HG03095 (cell line): ENCODE measurements around the gene NPAS3.

Experiments
- ATAC-seq: cut with Tn5 transposase; IDR thresholded peaks from one replicate; pipeline ENCODE4 v1.9.1; 2021; ENCODE audit warnings: moderate library complexity; ENCODE audit not compliant: unreplicated experiment

NPAS3 gene

DNA sequence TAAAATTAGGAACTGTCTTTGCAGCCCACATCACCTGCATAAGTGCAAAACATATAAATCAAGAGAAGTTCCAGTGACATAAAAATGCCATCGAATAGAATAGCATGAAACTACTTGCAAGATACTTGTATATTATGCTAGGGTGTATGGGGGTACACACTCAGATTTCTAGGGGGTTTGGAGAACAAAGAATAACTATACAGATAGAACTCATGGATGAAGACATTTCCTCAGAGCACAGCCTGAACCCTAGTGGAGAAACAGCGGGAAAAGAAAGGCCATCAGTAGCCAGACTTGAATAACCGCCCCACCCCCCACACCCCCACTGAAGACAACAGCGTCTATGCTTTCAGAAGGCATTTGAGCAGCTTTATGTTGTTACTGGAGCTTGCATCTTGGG, 425.8 kb downstream of the NPAS3 start:
- ATAC-seq, result no peak

DNA sequence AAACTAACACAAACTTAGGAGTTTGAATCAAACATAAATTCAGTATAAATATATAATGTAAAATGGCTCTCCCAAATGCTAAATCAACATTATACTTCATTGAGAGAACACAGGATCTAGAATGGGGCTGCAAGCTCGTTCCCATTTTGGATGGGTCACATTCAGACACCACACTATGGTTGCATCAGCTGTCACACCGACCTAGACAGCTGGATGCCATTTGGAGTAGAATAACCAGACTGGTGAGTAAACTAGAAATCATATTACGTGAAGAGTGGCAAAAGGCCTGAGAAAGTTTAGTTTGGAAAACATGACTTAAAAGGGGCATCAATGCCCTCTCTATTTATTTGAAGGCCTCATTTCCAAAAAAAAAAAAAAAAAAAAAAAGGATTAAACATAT, 430.4 kb downstream of the NPAS3 start:
- no peak for ATAC-seq

DNA sequence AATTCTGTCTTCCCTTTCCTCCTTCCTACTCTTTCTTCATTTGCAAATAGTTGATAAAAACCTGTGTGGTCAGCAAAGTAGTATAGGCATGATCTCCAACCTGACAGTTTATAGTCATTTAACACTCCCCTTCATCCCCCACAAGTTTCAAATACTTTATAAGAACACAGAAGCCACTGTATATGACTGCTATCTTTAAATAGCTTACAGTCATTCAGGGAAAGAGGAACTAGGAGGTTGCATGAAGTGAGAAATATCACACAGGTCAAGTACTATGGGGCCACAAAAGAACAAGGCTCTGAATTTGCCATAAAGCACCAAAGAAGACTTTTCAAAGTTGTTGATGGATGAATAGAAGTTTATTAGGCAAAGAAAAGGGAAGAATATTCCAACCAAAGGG, 431.3 kb downstream of the NPAS3 start:
- peak; percentile 82 for ATAC-seq

DNA sequence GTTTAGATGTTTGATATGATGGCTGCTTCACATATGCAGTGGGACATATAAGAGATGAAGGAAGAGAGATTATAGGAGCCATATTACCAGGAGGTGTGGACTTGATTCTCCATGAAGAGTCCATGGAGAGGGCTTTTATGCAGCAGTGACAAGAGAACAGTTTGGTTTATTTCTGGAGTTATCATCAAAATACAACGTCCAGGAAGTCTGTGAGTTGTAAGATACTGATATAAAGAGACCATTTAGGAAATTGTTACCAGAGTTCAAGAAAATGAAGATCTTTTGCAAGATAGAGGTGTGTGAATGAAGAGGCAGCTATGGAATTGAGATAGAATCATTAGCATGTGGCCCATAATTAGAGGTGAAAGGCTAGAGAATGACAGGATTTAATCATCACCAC, 431.7 kb downstream of the NPAS3 start:
- ATAC-seq, result no peak

DNA sequence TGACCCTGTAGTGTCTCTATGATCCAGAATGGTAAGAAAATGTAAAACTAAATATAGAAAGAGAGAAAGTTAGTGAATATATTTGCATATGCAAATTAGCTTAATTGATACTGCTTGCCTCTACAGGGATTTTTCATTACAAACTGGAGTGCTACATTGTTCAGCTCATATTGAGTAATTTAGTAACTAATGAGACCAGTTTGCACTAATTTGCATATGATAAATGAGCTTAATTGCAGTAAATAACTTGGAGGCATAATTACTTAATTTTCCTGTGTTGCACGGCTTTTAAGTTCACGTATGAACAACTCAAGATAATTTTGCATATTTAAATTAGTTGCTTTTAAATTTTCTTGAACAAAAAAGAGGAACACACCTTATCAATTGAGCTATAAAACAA, 436.5 kb downstream of the NPAS3 start:
- no peak for ATAC-seq

DNA sequence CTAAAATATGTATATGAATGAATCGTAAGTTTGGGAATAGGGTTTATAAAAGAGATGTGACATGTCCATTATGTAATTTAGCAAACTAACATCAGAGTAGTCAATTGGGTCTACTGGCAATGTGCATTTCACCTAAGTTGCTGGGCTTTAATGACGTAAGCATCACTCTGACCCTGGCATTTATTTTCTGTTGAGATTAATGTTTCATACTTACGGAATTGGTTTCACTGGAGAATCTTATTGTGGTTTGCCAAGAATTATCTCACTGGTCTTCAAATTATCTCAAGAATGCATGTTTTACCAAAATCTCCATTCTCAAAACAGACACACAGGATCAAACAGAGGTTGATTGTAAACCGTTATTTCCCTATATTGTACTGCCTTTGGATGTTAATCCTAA, 437.1 kb downstream of the NPAS3 start:
- no peak for ATAC-seq

DNA sequence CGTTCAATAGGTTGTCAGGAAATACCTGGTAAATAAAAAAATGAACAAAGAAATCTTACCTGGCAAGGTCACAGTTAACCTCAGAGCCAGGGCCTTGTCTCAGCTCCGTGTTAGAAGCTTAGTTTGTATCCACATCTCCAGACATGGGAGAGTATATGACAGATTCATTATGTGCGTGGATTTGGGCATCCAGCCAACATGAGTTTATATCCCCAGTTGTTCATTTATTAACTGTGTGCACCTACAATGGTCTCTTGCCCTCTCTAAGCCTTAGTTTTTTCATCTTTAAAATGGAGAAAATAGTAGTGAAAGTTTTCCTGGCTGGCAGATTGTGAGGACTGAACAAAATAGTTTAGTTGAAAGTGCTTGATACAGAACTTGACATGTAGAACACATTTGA, 437.8 kb downstream of the NPAS3 start:
- ATAC-seq, result no peak

DNA sequence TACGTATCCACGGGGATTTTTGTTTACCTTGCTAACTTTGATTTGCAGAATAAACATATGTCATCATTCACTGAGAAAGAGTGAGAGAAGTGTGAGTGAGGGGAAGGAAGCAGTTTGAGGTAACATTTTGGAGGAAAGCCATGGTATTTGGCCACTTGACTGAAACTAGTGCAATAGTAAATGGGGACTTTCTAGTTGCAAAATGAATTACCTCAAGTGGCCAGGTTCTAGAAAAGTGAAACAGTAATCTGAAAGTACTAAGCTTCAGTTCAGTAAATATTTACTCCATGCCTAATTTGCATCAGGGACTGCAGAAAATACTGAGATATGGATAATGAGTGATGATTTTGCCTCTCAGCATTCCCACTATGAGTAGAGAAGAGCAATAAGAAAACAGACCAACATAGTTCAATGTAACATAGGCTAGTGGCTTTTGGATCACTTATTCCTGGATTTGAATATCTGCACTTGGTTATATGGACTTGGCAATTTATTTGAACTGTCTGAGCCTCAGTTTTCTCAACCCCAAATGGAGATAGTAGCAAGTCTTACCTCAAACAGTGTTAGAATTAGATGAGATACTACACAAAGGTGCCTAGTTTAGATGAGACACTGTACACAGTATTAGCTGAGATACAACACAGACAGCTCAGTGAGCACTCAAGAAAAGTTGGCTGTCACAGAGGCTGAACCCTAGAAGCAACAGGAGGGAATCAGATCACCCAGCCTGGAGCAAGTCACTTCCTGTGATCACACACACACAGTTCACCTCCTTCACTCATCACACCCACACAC, 439.1 kb downstream of the NPAS3 start:
- no peak for ATAC-seq

DNA sequence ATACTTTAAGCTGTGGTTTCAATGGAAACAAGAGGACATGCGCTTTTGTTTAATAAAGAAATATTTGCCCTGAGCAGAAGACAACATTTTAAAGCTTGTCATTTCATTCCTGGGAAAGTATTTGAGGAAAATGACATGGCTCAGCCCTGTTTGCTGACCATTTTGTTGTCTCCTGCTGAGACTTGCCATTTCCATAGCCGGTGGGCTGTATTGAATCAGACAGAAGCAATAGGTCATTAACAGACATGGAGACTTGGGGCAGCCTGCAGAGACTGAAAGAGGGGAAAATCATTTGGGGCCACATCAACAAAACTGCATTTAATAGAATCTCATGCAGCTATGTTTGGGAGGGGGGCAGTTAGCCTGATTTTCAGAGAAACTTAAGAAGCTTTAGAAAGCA, 443.0 kb downstream of the NPAS3 start:
- ATAC-seq, result no peak

DNA sequence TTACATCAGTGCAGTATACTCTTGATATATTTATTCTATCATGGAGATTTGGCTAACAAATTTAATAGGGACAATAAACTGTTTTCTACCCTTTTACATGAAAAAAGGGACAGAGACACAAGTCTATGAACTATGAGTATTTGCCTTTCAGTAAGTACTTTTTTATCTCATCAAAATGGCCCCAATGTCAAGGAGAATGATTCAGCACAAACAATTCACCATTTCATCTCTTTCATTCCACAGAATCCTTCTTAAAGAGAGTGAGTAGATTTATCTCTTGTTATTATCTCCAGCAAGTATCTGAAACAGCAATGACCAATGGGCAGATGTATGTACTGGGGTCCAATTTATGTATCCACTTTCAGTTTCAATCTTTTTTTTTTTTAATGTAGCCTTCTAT, 447.5 kb downstream of the NPAS3 start:
- ATAC-seq, result no peak

DNA sequence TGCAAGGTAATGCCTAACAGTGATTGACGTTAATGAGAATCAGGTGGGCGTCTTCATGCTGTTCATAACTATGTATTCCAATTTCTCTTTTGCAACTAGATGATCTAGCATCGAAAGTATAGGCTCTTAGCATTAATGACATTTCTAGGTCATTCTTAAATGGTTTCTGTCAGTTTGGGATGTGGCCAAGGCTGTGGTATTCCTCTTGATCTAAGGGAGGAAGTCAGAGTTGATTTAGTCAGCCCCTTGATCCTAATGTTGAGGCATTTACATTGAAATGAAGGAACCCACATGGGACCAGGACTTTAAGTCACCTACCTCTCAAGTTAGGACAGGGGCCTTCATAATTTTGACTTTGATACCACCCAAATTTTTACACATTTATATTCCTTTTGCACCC, 448.1 kb downstream of the NPAS3 start:
- ATAC-seq, result no peak

DNA sequence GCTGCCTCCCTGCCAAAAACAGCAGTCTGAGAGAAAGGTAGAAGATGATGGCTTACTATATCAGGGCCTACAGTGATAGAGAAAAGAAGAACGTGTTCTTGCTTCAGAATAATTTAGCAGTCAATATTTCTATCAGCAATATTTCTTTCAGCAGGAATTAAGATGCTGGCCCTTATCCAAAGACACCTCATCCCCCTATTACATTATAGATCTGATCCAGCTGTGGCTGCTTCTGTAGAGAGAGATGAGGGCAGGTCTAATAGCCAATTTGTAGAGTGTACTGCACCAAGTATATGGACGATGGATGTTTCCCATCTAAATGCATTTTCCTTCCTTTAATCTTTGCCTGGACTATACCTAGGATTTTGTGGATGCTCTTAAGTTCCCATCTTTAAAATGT, 451.7 kb downstream of the NPAS3 start:
- ATAC-seq, result no peak

DNA sequence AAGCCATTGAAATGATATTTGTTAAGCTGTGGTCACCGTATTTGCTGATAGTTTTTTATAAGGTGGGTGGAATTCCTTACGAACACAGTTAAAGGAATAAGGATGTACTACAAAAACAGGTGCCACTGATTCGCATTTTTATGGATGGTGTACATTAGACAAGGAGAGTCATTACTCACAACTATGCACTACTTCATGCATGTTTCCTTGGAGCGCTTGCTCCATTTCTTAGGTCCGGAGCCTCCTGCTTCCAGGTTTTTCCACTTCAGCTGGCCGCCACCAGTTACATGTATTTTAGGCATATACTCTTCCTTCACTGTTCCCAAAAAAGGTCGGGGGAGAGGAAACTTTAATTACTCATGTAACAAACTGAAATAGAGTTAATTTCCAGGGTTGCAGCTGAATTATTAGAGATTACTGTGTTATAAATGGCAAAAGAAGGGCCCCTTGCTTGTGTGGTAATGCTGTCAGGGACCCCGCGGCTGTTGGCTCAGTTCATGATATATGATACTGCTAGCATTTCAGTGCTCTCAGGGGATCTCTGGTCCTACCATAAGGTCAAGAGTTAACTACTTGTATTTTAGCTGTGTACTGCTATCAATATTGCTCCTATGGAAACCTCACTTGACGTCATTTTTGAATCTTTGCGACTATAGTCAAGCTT, 454.7 kb downstream of the NPAS3 start:
- no peak for ATAC-seq

DNA sequence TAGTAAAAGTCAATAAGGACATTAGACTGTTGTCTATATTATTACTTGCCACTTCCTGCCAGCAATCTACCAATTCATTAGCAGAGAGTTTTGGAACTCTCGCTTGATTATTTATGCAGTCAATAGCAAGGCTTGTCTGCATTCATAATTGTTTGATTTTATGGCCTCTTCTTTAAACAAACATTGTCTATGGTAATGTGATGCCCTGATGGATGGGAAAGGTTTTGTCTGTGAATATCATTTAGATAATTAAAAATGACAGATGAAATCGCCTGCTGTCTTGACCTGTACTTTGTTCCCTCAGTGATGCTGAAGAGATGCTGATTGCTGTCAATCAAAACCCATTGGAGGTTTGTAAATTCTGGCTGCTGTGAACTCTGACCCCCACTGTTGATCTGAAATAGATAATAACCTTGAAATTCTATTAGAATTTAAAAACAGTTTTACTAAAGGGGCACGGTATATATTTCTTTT, 455.3 kb downstream of the NPAS3 start:
- ATAC-seq, result no peak

DNA sequence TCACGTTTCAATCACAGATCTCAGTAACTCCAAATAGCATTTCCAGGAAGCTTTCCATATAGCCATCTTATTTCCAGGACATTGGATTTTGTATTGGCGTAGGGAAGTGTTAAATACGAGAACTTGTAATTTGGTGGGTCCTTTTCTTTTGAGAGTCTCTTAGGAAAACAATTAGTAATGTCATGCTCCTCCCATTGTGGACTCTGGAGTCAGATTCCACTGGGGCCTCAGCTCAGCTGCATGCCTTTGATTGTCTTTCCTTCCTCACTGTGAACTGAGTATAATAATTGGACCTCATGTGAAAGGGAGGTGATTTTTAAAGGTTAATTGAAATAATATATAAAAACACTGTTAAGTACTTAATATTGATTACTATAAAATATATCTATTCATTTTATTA, 462.6 kb downstream of the NPAS3 start:
- no peak for ATAC-seq

DNA sequence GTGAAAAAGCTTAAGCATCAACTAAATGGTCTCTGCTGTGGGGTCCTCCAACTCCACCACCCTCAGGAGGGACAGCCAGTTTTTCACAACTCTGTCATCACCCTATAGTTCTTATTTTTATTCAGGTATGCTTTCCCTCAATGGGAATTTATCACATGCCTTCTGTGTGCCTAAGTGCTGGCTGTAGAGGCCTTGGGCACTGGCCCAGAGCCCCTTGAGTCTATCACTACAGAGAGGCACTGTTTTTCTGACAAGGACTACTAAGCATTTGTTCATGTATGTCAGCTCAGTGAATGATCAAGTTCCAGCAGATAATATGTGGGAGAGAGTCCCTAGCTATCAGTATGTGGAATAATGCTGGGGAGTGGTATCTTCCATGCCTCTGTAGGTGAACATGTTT, 463.9 kb downstream of the NPAS3 start:
- ATAC-seq, result no peak

DNA sequence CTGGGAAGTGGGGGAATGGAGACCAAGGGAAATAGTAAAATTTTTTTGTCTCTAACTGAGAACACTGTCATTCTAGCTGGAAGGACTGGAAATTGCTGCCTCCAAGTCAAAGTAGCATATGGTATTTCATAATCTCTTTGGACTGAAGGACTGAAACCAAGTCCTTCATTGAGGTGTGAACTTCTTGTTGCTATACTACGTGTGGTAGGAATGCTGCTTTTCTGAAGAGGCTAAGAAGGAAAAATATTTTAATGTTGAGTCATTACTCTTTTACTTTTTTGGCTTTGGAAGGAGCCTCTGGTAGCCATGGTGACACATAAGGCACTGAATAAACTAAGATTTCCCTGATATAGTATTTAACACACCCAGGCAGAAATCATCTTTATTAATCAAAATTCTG, 465.4 kb downstream of the NPAS3 start:
- ATAC-seq, result no peak

DNA sequence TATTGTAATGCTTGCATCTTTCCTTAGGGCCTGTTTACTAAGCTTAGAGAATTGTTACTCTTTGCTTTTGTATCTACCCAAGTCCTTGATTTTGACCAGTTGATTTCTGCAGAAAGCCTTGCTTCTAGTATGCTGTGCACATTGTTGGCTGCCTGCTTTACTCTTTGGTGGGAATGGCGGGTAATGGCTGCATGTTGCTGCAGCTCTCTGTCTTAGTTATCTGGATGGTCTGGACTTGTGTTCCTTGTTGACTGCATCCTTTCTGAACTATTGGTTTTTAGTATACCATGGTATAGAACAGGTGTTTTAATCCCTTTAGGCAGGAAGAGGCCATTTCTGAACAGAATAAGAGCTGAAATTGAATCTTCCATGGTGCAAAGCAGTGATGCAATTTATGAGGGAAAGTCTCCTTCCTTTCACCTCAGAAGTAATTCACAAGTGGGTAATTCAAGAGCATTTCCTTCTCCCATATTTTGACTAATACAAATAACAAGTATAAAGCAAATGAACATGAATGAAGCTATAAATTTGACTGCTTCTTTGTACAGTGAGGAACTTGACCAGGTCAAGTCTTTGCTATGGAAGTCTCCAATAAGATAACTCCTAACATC, 466.4 kb downstream of the NPAS3 start:
- no peak for ATAC-seq

DNA sequence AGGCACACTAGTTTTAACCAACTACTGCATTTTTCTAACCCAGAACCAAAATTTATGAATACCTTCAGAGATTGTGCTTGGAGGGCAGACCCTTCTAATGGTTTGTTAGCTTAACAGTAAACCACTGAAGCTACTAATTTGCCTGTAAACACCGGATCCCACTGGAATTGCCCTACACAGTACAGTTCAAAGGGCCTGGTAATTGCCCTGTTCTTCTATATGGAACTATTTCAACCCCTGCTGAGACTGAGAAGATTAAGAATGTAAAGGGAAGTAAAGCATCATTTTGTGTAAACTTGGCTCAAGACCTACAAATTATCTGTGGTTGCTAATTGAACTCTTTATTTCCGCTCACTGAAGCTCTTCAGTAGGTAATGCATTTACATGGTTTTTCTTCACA, 468.1 kb downstream of the NPAS3 start:
- ATAC-seq, result no peak

DNA sequence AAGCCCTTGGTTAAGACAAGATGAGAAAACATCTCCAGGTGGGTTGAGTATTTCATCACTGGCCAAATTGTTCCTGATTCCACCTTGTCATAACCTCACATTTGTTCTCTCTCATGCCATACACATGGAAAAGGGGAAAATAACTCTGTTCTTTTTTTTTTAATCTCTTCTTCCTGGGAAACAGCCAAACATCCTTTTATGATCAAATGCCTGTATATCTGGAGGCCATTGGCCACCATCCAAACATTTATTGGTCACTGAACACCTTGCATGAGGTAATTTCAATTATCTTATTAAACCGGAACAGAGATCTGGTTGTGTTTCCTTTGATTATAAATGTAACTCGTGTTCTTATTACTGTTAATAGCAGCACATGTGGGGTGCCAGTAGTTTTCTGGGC, 469.6 kb downstream of the NPAS3 start:
- no peak for ATAC-seq

DNA sequence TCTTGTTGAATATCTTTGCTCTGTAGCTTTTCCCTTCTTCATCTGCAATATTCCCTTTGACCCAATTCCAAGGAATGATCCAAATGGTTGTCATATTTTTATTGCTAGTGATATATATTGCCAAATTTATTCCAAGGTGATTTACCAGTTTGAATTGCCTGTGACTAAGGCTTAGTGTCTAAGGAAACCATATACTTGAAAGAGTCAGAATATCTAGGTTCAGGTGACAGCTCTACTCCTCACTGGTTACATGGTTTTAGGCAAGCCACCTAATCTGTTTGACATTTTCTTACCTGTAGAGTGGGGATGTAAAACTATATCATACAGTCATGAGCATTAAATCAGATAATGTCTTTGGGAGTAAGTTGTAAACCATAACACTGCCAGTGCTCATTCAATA, 473.8 kb downstream of the NPAS3 start:
- ATAC-seq, result no peak

DNA sequence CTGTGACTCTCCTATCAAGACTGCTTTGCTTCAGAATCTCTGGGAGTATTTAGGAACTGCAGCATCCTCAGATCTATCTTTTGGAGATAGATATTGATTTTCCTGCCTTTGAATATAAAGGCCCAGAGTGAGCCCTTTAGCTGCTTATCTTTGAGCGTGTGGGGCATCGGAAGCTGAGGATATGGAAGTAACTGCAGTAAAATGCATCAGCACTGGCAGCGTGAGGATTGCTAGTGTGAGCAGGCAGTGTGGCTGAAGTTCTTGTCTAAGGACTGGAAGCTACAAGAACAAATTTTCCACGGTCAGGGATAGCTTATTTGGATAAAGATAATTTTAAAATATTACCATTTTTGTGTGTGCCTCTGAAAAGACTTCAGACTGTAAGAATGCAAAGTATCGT, 474.7 kb downstream of the NPAS3 start:
- ATAC-seq, result no peak
